ENCODE data around the gene ADISSP.

Gene ADISSP

GRCh38 chr20:3733119-3733995, 34.2 kb downstream of the ADISSP start:
- in situ Hi-C loops (cut with MboI; ENCODE audit: low sequenced_read_pairs, unreplicated experiment), result no loop called here
- TF ChIP-seq CTCF (IDR thresholded peaks at IDR 0.05; ENCODE audit: borderline replicate concordance, control extremely low read depth, extremely low read depth, insufficient read depth, missing control alignments), result no peak
- DNase-seq (ENCODE audit: low spot score), result no peak

- TF ChIP-seq CTCF (IDR thresholded peaks at IDR 0.05; ENCODE audit: borderline replicate concordance, control extremely low read depth, extremely low read depth, insufficient read depth, missing control alignments), result no peak
- in situ Hi-C loops (cut with MboI; ENCODE audit: low sequenced_read_pairs, unreplicated experiment), result no loop called here
- DNase-seq (ENCODE audit: low spot score), result no peak
These were observed 35.0 kb downstream of the ADISSP start, which contains the start of gene HSPA12B for GRCh38 chr20:3732327-3733118. TSS of gene HSPA12B (plus strand) at chr20:3732685. CDS start at chr20:3738675, 5,990 bp downstream.

GRCh38 chr20:3731944-3732326, 35.6 kb downstream of the ADISSP start:
- DNase-seq (ENCODE audit: low spot score), result no peak
- no peak for TF ChIP-seq CTCF (IDR thresholded peaks at IDR 0.05; ENCODE audit: borderline replicate concordance, control extremely low read depth, extremely low read depth, insufficient read depth, missing control alignments)
- in situ Hi-C loops (cut with MboI; ENCODE audit: low sequenced_read_pairs, unreplicated experiment), result no loop called here

- DNase-seq (ENCODE audit: low spot score), result no peak
- in situ Hi-C loops (cut with MboI; ENCODE audit: low sequenced_read_pairs, unreplicated experiment), result no loop called here
- TF ChIP-seq CTCF (IDR thresholded peaks at IDR 0.05; ENCODE audit: borderline replicate concordance, control extremely low read depth, extremely low read depth, insufficient read depth, missing control alignments), result no peak
These were observed 36.5 kb downstream of the ADISSP start for GRCh38 chr20:3730803-3731672.

- no peak for TF ChIP-seq CTCF (IDR thresholded peaks at IDR 0.05; ENCODE audit: borderline replicate concordance, control extremely low read depth, extremely low read depth, insufficient read depth, missing control alignments)
- in situ Hi-C loops (cut with MboI; ENCODE audit: low sequenced_read_pairs, unreplicated experiment), result no loop called here
- no peak for DNase-seq (ENCODE audit: low spot score)
These were observed 37.6 kb downstream of the ADISSP start for GRCh38 chr20:3729811-3730540.
